Measurements from ENCODE around the gene GGA3.

Gene GGA3

DNA sequence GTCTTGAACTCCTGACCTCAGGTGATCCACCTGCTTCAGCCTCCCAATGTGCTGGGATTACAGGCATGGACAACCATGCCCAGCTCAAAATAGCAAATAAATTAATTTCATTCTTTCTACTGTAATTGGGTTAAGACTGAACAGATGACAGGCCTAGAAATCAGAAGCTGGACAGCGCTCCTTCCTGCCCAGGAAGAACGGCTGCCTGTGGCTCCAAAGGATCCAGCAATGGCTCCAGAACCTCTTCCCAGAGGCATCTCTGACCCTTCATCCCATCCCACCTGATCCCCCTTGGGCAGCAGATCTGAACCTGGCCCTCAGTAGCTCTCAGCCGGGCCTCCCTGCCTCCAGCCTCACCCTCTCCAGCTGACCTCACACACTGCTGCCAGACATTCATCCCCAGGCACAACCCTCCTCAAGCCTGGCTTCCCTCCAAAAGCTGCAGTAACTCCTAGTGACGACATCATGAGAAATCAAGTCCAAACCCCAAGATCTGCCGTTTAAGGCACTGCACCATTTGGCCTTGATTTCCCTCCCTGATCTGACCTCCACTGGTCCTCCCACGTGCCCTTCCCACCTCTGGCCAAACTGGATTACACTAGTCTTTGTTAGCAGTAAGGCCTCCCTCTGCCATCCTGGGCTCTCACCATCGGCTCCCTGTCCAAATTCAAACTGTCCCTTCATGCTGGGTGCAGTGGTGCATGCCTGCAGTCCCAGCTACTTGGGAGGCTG, 12.7 kb upstream of the GGA3 start:
- ChIA-PET CTCF (interaction anchor here (0.9 to 6.7 kb wide), 5 partner anchors 7 to 138 kb away, joined by 3 to 135 read pairs (median 54); partner anchors contain the start of genes GGA3, MRPS7 and SLC25A19), POLR2A (no interaction called here)
- TF ChIP-seq, protein P1, sequence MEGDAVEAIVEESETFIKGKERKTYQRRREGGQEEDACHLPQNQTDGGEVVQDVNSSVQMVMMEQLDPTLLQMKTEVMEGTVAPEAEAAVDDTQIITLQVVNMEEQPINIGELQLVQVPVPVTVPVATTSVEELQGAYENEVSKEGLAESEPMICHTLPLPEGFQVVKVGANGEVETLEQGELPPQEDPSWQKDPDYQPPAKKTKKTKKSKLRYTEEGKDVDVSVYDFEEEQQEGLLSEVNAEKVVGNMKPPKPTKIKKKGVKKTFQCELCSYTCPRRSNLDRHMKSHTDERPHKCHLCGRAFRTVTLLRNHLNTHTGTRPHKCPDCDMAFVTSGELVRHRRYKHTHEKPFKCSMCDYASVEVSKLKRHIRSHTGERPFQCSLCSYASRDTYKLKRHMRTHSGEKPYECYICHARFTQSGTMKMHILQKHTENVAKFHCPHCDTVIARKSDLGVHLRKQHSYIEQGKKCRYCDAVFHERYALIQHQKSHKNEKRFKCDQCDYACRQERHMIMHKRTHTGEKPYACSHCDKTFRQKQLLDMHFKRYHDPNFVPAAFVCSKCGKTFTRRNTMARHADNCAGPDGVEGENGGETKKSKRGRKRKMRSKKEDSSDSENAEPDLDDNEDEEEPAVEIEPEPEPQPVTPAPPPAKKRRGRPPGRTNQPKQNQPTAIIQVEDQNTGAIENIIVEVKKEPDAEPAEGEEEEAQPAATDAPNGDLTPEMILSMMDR (IDR thresholded peaks at IDR 0.05; ENCODE audit: insufficient read depth, low read length, missing control alignments) = no peak
- DNase-seq (ENCODE audit: low read depth, low spot score) = no peak
- no peak overlapping the region for H3K4me3 ChIP-seq (ENCODE audit: low read depth, low read length)

DNA sequence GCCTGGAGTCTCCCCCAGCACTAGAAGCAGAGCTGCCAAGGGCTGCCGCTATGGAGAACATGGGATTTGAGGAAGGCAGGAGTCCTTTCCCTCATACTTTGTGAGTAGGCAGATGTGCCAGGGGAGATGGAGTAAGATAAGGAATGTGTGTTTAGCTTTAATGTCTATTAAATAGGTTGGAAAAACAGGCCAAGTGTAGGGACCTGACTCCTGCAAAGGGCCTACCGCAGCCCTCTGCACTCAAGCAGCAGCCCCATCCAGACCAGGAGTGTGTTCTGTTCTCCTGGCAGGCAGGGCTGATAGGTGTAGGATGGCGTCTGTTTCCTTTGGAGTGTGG, 11.4 kb upstream of the GGA3 start:
- DNase-seq (ENCODE audit: low read depth, low spot score) = no peak
- no peak overlapping the region for H3K4me3 ChIP-seq (ENCODE audit: low read depth, low read length)
- ChIA-PET POLR2A (no interaction called here), CTCF (interaction anchor here (2.8 to 6.7 kb wide), 6 partner anchors 9 to 158 kb away, joined by 20 to 135 read pairs (median 54); partner anchors contain the start of genes GGA3, MRPS7 and SLC25A19)
- TF ChIP-seq, protein P1 (IDR thresholded peaks at IDR 0.05; ENCODE audit: insufficient read depth, low read length, missing control alignments) = no peak

DNA sequence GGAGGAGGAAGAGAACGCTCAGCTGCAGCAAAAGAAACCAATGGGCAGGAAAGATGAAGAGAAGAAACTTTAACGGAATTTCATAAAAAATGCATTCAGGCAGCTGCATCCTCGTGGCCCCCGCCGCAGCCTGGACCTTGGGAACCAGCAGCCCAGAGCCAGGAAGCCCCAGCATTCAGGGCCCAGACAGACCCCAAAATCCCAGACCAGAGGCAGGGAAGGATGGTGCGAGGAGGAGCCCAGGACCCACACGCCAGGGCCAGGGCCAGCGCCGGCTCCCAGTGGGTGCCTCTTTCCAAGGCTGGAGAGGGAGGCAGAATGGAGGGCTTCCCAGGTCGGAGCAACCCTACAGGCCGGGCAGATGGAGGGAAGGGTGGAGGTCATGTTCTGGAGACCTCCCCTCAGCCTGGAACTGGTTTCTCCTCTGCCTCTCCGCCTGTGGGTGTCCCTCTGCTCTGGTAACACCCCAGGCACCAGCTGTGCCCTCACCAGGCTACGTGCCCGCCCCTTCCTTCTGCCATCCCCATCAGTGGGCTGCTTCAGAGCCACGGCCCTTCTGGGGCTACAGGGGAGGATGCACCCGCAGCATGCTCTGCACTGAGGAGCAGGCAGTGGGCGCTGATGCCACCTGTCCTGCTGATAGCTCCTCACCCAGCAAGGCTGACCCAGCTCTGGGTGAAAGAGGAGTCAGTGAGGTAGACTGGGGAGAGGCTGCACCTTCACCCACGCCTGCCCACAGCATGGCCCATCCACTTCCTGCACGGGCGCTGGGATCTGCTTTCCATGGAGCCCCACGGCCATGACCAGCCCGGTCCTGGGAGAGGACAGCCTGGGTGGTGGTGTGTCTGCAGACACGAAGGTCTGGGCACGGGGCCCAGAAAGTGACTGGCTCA, 10.8 kb upstream of the GGA3 start:
- TF ChIP-seq, protein P1 (IDR thresholded peaks at IDR 0.05; ENCODE audit: insufficient read depth, low read length, missing control alignments) = no peak
- peak overlapping the region; percentile 71 for H3K4me3 ChIP-seq (ENCODE audit: low read depth, low read length)
- no peak for DNase-seq (ENCODE audit: low read depth, low spot score)
- ChIA-PET POLR2A (interaction anchor here (2.7 to 2.9 kb wide), 2 partner anchors 10 to 133 kb away, joined by 12 to 25 read pairs; partner anchors contain the start of genes GGA3, GRB2 and MRPS7), CTCF (interaction anchor here (0.8 to 6.7 kb wide), 20 partner anchors 9 to 240 kb away, joined by 3 to 135 read pairs (median 14); partner anchors contain the start of genes GGA3, GRB2, MRPS7 and SLC25A19)

DNA sequence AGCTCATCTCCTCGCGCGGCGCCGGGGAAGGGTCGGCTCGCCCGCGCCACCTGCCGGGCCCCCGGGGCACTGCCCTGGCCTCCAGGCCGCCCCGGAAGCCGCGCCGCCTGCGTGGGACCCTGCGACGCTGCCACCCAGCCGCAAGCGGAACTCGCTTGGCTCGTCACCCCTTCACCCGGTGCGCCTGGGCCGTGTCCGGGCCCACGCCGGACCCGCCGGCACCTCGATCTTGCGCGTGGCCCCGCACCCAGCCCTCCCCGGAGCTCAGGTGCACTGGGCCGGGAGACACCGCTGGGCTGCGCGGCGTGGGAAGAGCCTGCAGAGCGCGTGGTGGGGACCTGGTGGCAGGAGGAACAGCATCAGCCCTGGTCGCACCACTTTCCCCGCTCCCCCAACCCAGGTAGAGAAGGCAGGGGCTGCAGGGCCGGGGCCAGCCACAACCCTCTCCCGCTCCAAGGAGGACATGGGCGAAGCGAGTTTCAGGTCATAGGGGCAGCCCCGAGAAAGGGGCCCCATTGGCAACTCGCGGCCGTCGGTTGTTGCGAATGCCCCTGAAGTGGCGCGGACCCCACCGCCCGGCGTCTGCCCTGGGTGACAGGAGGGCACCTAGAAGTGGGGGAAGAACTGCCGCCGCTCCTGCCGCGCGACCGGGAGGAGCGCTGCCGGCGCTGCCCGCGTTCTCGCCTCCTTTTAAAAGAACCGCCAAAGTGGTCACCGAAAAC, 10.0 kb upstream of the GGA3 start:
- H3K4me3 ChIP-seq (ENCODE audit: low read depth, low read length) = peak overlapping the region; percentile 71
- CTCF ChIA-PET = interaction anchor here (0.6 to 6.7 kb wide), 65 partner anchors 10 to 482 kb away, joined by 3 to 135 read pairs (median 5); partner anchors contain the start of genes GGA3, GRB2, MRPS7 and SLC25A19
- TF ChIP-seq, protein P1 (IDR thresholded peaks at IDR 0.05; ENCODE audit: insufficient read depth, low read length, missing control alignments) = peak; percentile 68
- no peak for DNase-seq (ENCODE audit: low read depth, low spot score)
- POLR2A ChIA-PET = interaction anchor here (0.6 to 2.9 kb wide), 5 partner anchors 10 to 134 kb away, joined by 3 to 25 read pairs (median 12); partner anchors contain the start of genes GGA3, GRB2, MRPS7 and SLC25A19

DNA sequence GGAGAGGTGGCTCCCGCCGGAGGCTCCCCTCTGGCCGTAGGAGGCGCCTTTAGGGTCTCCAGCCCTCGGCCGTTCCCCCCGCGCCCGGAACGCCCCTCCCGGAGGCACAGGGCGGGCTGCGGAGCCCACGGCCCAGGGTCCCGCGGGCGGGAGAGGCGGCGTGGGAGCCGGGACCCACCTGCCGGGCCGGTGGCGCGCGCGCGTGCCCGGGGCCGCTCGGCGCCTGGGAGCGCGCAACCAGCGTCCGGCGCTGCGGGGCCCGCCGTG, 9.5 kb upstream of the GGA3 start, which contains the start of gene MIF4GD:
MIF4GD (minus strand) TSS at position 266 of the 267 bp plus-strand sequence. CDS start 1,036 bp downstream, outside the sequence.
- POLR2A ChIA-PET = interaction anchor here (0.6 to 2.9 kb wide), 5 partner anchors 9 to 135 kb away, joined by 3 to 25 read pairs (median 12); partner anchors contain the start of genes GGA3, GRB2, MRPS7 and SLC25A19
- TF ChIP-seq, protein P1 (IDR thresholded peaks at IDR 0.05; ENCODE audit: insufficient read depth, low read length, missing control alignments) = no peak
- CTCF ChIA-PET = interaction anchor here (0.6 to 6.7 kb wide), 67 partner anchors 9 to 483 kb away, joined by 3 to 135 read pairs (median 5); partner anchors contain the start of genes GGA3, GRB2, MRPS7 and SLC25A19
- H3K4me3 ChIP-seq (ENCODE audit: low read depth, low read length) = peak within 1 kb of the TSS; percentile 83
- DNase-seq (ENCODE audit: low read depth, low spot score) = no peak
